ENCODE data around the gene UMODL1.
"Not testable (repeated sequence)": the region's sequence is repeated elsewhere in the genome, so short reads cannot be mapped to it uniquely, and the experiment has no call there.

Gene UMODL1

GRCh38 chr21:42110691-42111469 lies 39.8 kb downstream of the UMODL1 start:
- in situ Hi-C loops (cut with MboI; ENCODE audit: low sequenced_read_pairs) = no loop called here

- in situ Hi-C loops (cut with MboI; ENCODE audit: low sequenced_read_pairs) = no loop called here
Measured at GRCh38 chr21:42111470-42111743, 40.3 kb downstream of the UMODL1 start.

GRCh38 chr21:42111811-42112210 lies 40.7 kb downstream of the UMODL1 start:
- in situ Hi-C loops (cut with MboI; ENCODE audit: low sequenced_read_pairs) = no loop called here

GRCh38 chr21:42112238-42112637 lies 41.1 kb downstream of the UMODL1 start:
- in situ Hi-C loops (cut with MboI; ENCODE audit: low sequenced_read_pairs) = no loop called here

GRCh38 chr21:42112857-42113256 lies 41.7 kb downstream of the UMODL1 start:
- in situ Hi-C loops (cut with MboI; ENCODE audit: low sequenced_read_pairs) = no loop called here

- in situ Hi-C loops (cut with MboI; ENCODE audit: low sequenced_read_pairs) = no loop called here
Measured at GRCh38 chr21:42113926-42114409, 42.9 kb downstream of the UMODL1 start.

- in situ Hi-C loops (cut with MboI; ENCODE audit: low sequenced_read_pairs) = no loop called here
Measured at GRCh38 chr21:42114646-42115045, 43.5 kb downstream of the UMODL1 start.

- in situ Hi-C loops (cut with MboI; ENCODE audit: low sequenced_read_pairs) = no loop called here
Measured at GRCh38 chr21:42115136-42115683, 44.1 kb downstream of the UMODL1 start.

- in situ Hi-C loops (cut with MboI; ENCODE audit: low sequenced_read_pairs) = not testable (repeated sequence)
Measured at GRCh38 chr21:42116551-42116950, 45.4 kb downstream of the UMODL1 start.

GRCh38 chr21:42117229-42117966 lies 46.3 kb downstream of the UMODL1 start:
- in situ Hi-C loops (cut with MboI; ENCODE audit: low sequenced_read_pairs) = no loop called here

- in situ Hi-C loops (cut with MboI; ENCODE audit: low sequenced_read_pairs) = no loop called here
Measured at GRCh38 chr21:42117967-42118780, 47.1 kb downstream of the UMODL1 start.

GRCh38 chr21:42118901-42119300 lies 47.8 kb downstream of the UMODL1 start:
- in situ Hi-C loops (cut with MboI; ENCODE audit: low sequenced_read_pairs) = no loop called here

- in situ Hi-C loops (cut with MboI; ENCODE audit: low sequenced_read_pairs) = no loop called here
Measured at GRCh38 chr21:42120101-42120902, 49.2 kb downstream of the UMODL1 start.

- in situ Hi-C loops (cut with MboI; ENCODE audit: low sequenced_read_pairs) = no loop called here
Measured at GRCh38 chr21:42120903-42121535, 49.9 kb downstream of the UMODL1 start.

- in situ Hi-C loops (cut with MboI; ENCODE audit: low sequenced_read_pairs) = no loop called here
Measured at GRCh38 chr21:42121794-42122193, 50.7 kb downstream of the UMODL1 start.

- in situ Hi-C loops (cut with MboI; ENCODE audit: low sequenced_read_pairs) = no loop called here
Measured at GRCh38 chr21:42122398-42122797, 51.3 kb downstream of the UMODL1 start.

GRCh38 chr21:42122808-42123207 lies 51.7 kb downstream of the UMODL1 start:
- in situ Hi-C loops (cut with MboI; ENCODE audit: low sequenced_read_pairs) = no loop called here

GRCh38 chr21:42123219-42123908 lies 52.2 kb downstream of the UMODL1 start:
- in situ Hi-C loops (cut with MboI; ENCODE audit: low sequenced_read_pairs) = no loop called here

- in situ Hi-C loops (cut with MboI; ENCODE audit: low sequenced_read_pairs) = no loop called here
Measured at GRCh38 chr21:42124081-42124480, 53.0 kb downstream of the UMODL1 start.
